ENCODE data around the gene AGPAT3. TPM values are rescaled to one million over a fixed set of nuclear protein-coding genes. Genes with fewer than 3 reads are reported as not detected.
"Not testable (repeated sequence)": the region's sequence is repeated elsewhere in the genome, so short reads cannot be mapped to it uniquely, and the experiment has no call there.

AGPAT3 gene
- total and polyA plus RNA-seq, 8 donors = 9.9 to 83.1 (median 36.7) TPM

DNA sequence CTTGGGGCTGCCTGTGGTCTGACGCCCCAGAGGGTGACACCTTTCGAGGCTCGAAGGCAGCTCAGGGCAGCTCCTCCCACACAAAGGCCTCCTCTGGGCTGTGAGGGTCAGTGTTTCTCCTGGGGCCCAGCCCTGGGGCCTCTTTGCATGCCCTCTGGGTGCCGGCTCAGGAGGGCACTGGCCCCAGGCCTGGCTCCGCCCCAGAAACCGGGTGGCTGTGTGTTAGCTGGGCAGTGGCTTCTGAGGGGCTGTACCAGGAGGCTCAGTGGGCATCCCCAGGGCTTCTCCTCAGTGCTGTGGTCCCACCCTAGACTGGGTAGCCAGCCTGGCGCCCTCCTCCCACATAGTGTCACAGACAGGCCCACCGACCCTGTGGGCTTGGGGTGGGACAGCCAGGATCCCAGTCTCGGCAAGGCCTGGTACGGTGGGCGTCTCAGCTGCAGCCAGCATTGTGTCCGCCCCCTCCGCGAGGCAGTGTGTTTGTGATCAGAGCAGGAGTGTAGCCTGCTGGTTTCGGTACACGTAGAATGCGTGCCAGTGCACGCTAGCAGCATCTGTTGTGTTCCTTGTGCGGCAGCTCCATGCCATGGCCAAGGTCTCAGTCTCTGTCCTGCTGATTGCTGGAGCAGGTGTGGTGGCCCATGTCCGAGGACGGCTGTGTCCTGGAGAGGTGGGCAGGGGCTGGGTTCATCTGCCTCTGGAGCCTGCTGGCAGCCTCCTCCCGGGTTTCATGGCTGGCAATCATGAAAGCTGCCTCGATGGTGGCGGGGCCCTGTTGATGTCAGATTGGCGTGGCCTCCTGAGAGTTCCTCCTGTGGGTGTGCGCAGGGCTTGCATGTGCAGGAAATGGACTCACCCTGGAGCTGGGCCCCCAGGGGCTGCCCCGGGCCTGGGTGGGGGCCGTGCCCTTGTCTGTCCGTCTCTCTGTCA lies 47.6 kb upstream of the AGPAT3 start:
- no peaks in the 10 kb centered on the region for H3K36me3 ChIP-seq
- peaks cover 0 to 4% (median 0%) of the 10 kb centered on the region in 3 donors for H3K27me3 ChIP-seq
- TF ChIP-seq, protein P1, sequence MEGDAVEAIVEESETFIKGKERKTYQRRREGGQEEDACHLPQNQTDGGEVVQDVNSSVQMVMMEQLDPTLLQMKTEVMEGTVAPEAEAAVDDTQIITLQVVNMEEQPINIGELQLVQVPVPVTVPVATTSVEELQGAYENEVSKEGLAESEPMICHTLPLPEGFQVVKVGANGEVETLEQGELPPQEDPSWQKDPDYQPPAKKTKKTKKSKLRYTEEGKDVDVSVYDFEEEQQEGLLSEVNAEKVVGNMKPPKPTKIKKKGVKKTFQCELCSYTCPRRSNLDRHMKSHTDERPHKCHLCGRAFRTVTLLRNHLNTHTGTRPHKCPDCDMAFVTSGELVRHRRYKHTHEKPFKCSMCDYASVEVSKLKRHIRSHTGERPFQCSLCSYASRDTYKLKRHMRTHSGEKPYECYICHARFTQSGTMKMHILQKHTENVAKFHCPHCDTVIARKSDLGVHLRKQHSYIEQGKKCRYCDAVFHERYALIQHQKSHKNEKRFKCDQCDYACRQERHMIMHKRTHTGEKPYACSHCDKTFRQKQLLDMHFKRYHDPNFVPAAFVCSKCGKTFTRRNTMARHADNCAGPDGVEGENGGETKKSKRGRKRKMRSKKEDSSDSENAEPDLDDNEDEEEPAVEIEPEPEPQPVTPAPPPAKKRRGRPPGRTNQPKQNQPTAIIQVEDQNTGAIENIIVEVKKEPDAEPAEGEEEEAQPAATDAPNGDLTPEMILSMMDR (IDR thresholded peaks at IDR 0.05) = no peak
- TF ChIP-seq POLR2AphosphoS5 (IDR thresholded peaks at IDR 0.05) (no peak), EP300 (IDR thresholded peaks at IDR 0.05) (no peak), POLR2A (IDR thresholded peaks at IDR 0.05) (no peak)
- intact Hi-C loops (cut with DNase I; ENCODE audit: low total_unique reads) = no loop called here
- H3K4me1 ChIP-seq = peaks cover 14 to 24% (median 20%) of the 10 kb centered on the region in 4 donors
- DNase-seq = no peak
- peaks cover 3 to 8% (median 5%) of the 10 kb centered on the region in 4 donors for H3K9me3 ChIP-seq
- H3K4me3 ChIP-seq = no peak overlapping the region
- H3K27ac ChIP-seq = no peak overlapping the region
- 80 to 86% (median 84%) methylated on average over 16 to 29 of the region's 29 CpGs for whole genome bisulfite sequencing, 5 donors

DNA sequence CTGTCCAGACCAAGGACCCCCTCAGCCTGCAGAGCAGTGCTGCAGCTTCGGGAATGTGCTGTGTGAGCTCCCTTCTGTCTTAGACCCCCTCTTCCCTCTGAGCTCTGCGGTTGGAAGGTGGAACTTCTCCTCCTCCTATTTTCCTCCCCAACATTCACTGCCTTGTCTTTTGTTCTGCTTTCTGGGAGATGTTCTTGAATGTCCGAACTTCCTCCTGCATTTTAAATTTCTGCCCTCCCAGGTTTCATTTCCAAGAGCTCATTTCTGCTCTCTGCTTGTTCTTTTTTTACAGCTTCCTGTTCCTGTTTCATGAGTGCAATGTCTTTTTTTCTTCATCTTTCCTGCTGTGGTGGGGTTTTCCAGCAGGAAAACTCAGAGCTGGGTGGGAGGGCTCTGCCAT lies 46.3 kb upstream of the AGPAT3 start:
- intact Hi-C loops (cut with DNase I; ENCODE audit: low total_unique reads) = no loop called here
- peaks cover 0 to 4% (median 0%) of the 10 kb centered on the region in 3 donors for H3K27me3 ChIP-seq
- peaks cover 8 to 19% (median 12%) of the 10 kb centered on the region in 4 donors for H3K4me1 ChIP-seq
- H3K36me3 ChIP-seq = no peaks in the 10 kb centered on the region
- WGBS, 5 donors = 70 to 88% (median 82%) methylated on average over 3 of the region's 3 CpGs
- peaks cover 3 to 8% (median 5%) of the 10 kb centered on the region in 4 donors for H3K9me3 ChIP-seq
- H3K4me3 ChIP-seq = no peak overlapping the region
- H3K27ac ChIP-seq = no peak overlapping the region
- no peak for TF ChIP-seq POLR2AphosphoS5 (IDR thresholded peaks at IDR 0.05)
- TF ChIP-seq, protein P1 (IDR thresholded peaks at IDR 0.05) = no peak
- TF ChIP-seq EP300 (IDR thresholded peaks at IDR 0.05) = no peak
- TF ChIP-seq POLR2A (IDR thresholded peaks at IDR 0.05) = no peak
- no peak for DNase-seq

GRCh38 chr21:43819511-43820405 lies 45.3 kb upstream of the AGPAT3 start:
- peaks cover 0 to 4% (median 0%) of the 10 kb centered on the region in 3 donors for H3K27me3 ChIP-seq
- peaks cover 3 to 8% (median 5%) of the 10 kb centered on the region in 4 donors for H3K9me3 ChIP-seq
- H3K27ac ChIP-seq = no peak overlapping the region
- no peak for DNase-seq
- no peak overlapping the region for H3K4me3 ChIP-seq
- peaks cover 1 to 12% (median 5%) of the 10 kb centered on the region in 4 donors for H3K4me1 ChIP-seq
- intact Hi-C loops (cut with DNase I; ENCODE audit: low total_unique reads) = loop anchor here (10.0 kb wide), 1 partner anchor 55 kb away; no protein-coding TSS in a partner anchor
- 89 to 95% (median 90%) methylated on average over 16 to 25 of the region's 25 CpGs for WGBS, 5 donors
- TF ChIP-seq POLR2A (IDR thresholded peaks at IDR 0.05) = no peak
- no peak for TF ChIP-seq EP300 (IDR thresholded peaks at IDR 0.05)
- TF ChIP-seq POLR2AphosphoS5 (IDR thresholded peaks at IDR 0.05) = no peak
- TF ChIP-seq, protein P1 (IDR thresholded peaks at IDR 0.05) = no peak
- no peaks in the 10 kb centered on the region for H3K36me3 ChIP-seq

DNA sequence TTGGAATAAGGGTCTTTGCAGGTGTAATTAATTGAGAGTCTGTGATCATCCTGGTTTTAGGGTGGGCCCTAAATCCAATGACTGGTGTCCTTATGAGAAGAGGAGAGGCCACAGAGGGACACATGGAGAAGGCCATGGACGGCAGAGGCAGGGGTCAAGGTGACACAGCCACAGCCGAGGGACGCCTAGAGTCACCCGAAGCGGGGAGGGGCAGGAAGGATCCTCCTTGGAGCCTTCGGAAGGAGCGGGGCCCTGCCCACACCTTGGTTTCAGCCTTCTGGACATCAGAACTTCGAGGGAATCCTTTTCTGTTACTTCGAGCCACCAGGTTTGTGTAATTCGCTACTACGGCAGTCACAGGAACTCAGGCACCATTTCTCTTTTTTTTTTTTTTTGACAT lies 44.6 kb upstream of the AGPAT3 start:
- Histone ChIP-seq H3K4me1 (peaks cover 0 to 5% (median under 1%) of the 10 kb centered on the region in 4 donors), H3K27me3 (peaks cover 0 to 5% (median 0%) of the 10 kb centered on the region in 3 donors), H3K4me3 (no peak overlapping the region), H3K27ac (no peak overlapping the region), H3K36me3 (no peaks in the 10 kb centered on the region), H3K9me3 (peaks cover 3 to 8% (median 5%) of the 10 kb centered on the region in 4 donors)
- no peak for DNase-seq
- WGBS, 5 donors = 91 to 96% (median 95%) methylated on average over 11 of the region's 11 CpGs
- TF ChIP-seq POLR2AphosphoS5 (IDR thresholded peaks at IDR 0.05) (no peak), POLR2A (IDR thresholded peaks at IDR 0.05) (no peak), EP300 (IDR thresholded peaks at IDR 0.05) (no peak)
- TF ChIP-seq, protein P1 (IDR thresholded peaks at IDR 0.05) = no peak
- intact Hi-C loops (cut with DNase I; ENCODE audit: low total_unique reads) = loop anchor here (10.0 kb wide), 1 partner anchor 54 kb away; no protein-coding TSS in a partner anchor

GRCh38 chr21:43822166-43822565 lies 42.9 kb upstream of the AGPAT3 start:
- H3K27me3 ChIP-seq = peaks cover 0 to 14% (median 5%) of the 10 kb centered on the region in 3 donors
- H3K27ac ChIP-seq, H3K36me3 ChIP-seq, DNase-seq, H3K9me3 ChIP-seq, H3K4me3 ChIP-seq: not testable (repeated sequence)
- peaks cover 6 to 11% (median 8%) of the 10 kb centered on the region in 4 donors for H3K4me1 ChIP-seq
- 91 to 97% (median 95%) methylated on average over 8 to 25 of the region's 25 CpGs for WGBS, 5 donors
- intact Hi-C loops (cut with DNase I; ENCODE audit: low total_unique reads) = loop anchor here (10.0 kb wide), 1 partner anchor 53 kb away; no protein-coding TSS in a partner anchor

GRCh38 chr21:43822741-43823140 lies 42.3 kb upstream of the AGPAT3 start:
- not testable (repeated sequence) for H3K27ac ChIP-seq, H3K4me3 ChIP-seq, H3K9me3 ChIP-seq, DNase-seq, H3K36me3 ChIP-seq
- H3K4me1 ChIP-seq = peaks cover 6 to 11% (median 8%) of the 10 kb centered on the region in 4 donors
- intact Hi-C loops (cut with DNase I; ENCODE audit: low total_unique reads) = loop anchor here (10.0 kb wide), 1 partner anchor 52 kb away; no protein-coding TSS in a partner anchor
- peaks cover 0 to 14% (median 5%) of the 10 kb centered on the region in 3 donors for H3K27me3 ChIP-seq
- WGBS, 5 donors = 88 to 98% (median 94%) methylated on average over 2 to 5 of the region's 5 CpGs
